ENCODE measurements around the gene CLN3.
"Not testable (repeated sequence)": the region's sequence is repeated elsewhere in the genome, so short reads cannot be mapped to it uniquely, and the experiment has no call there.

CLN3 gene

GRCh38 chr16:28491970-28492474 lies at the start of gene CLN3:
TSS of gene CLN3 (minus strand) at chr16:28492074. CDS start at chr16:28491759, 315 bp downstream.
- DNase-seq (ENCODE audit: low read depth): peak; percentile 73

GRCh38 chr16:28540346-28540745 lies 48.5 kb upstream of the CLN3 start:
- DNase-seq (ENCODE audit: low read depth): no peak

- DNase-seq (ENCODE audit: low read depth): no peak
Observed at GRCh38 chr16:28538733-28539596, 47.1 kb upstream of the CLN3 start, which contains the start of gene NUPR1. TSS of gene NUPR1 (minus strand) at chr16:28538974. CDS start at chr16:28538907, 67 bp downstream.

- DNase-seq (ENCODE audit: low read depth): no peak
Observed at GRCh38 chr16:28537964-28538732, 46.3 kb upstream of the CLN3 start.

GRCh38 chr16:28537076-28537475 lies 45.2 kb upstream of the CLN3 start:
- DNase-seq (ENCODE audit: low read depth): no peak

- DNase-seq (ENCODE audit: low read depth): no peak
Observed at GRCh38 chr16:28534542-28535373, 42.9 kb upstream of the CLN3 start.

GRCh38 chr16:28532940-28533647 lies 41.2 kb upstream of the CLN3 start:
- DNase-seq (ENCODE audit: low read depth): no peak

- DNase-seq (ENCODE audit: low read depth): no peak
Observed at GRCh38 chr16:28531777-28532744, 40.2 kb upstream of the CLN3 start.

- no peak for DNase-seq (ENCODE audit: low read depth)
Observed at GRCh38 chr16:28529124-28529523, 37.2 kb upstream of the CLN3 start.

- DNase-seq (ENCODE audit: low read depth): no peak
Observed at GRCh38 chr16:28528463-28528867, 36.6 kb upstream of the CLN3 start.

GRCh38 chr16:28527985-28528384 lies 36.1 kb upstream of the CLN3 start:
- DNase-seq (ENCODE audit: low read depth): no peak

GRCh38 chr16:28527100-28527785 lies 35.4 kb upstream of the CLN3 start:
- not testable (repeated sequence) for DNase-seq (ENCODE audit: low read depth)

- no peak for DNase-seq (ENCODE audit: low read depth)
Observed at GRCh38 chr16:28526201-28527099, 34.6 kb upstream of the CLN3 start.

GRCh38 chr16:28524681-28525171 lies 32.9 kb upstream of the CLN3 start:
- DNase-seq (ENCODE audit: low read depth): no peak

- DNase-seq (ENCODE audit: low read depth): no peak
Observed at GRCh38 chr16:28522792-28523191, 30.9 kb upstream of the CLN3 start.

- no peak for DNase-seq (ENCODE audit: low read depth)
Observed at GRCh38 chr16:28521436-28521835, 29.6 kb upstream of the CLN3 start.

GRCh38 chr16:28520672-28521071 lies 28.8 kb upstream of the CLN3 start:
- no peak for DNase-seq (ENCODE audit: low read depth)

- DNase-seq (ENCODE audit: low read depth): no peak
Observed at GRCh38 chr16:28514246-28514645, 22.4 kb upstream of the CLN3 start.
